Activated CD4-positive, alpha-beta T cell treated with anti-CD3 and anti-CD28 coated beads, Interleukin-2, amount 10 ng/mL, durations not matched to agents 7 days and 5 days (primary cell): ENCODE measurements around the gene MYT1. TPM values are rescaled to one million over a fixed set of nuclear protein-coding genes. Genes with fewer than 3 reads are reported as not detected.
A peak's percentile ranks its signal among the peaks of the same experiment; 100 is the strongest.

Experiments
- CTCF ChIA-PET: fragments of 350-600 bp; sonication (Branson Sonifier 250); formaldehyde crosslinking; loops from one replicate; lab custom pipeline; 2021; ENCODE audit warnings: antibody characterized with exemption; lab: Charles Lee
- POLR2A ChIA-PET: fragments of 350-600 bp; sonication (Branson Sonifier 250); formaldehyde crosslinking; loops from one replicate; lab custom pipeline; 2021; ENCODE audit warnings: antibody characterized with exemption; lab: Charles Lee
- DNase-seq: peaks from one replicate; pipeline ENCODE4 v3.0.0-alpha.2; 2020
- H3K27ac Mint-ChIP-seq: one replicate; pipeline ENCODE4 v1.8.0; 2021; ENCODE audit warnings: mild to moderate bottlenecking, moderate library complexity, mixed read lengths
- H3K27me3 Mint-ChIP-seq: one replicate; pipeline ENCODE4 v1.8.0; 2021; ENCODE audit warnings: mixed read lengths
- H3K36me3 Mint-ChIP-seq: one replicate; pipeline ENCODE4 v1.8.0; 2021; ENCODE audit warnings: low read depth, mixed read lengths
- H3K4me1 Mint-ChIP-seq: one replicate; pipeline ENCODE4 v1.8.0; 2021; ENCODE audit warnings: mixed read lengths
- H3K4me3 Mint-ChIP-seq: one replicate; pipeline ENCODE4 v1.8.0; 2021; ENCODE audit warnings: mild to moderate bottlenecking, moderate library complexity, mixed read lengths
- H3K9me3 Mint-ChIP-seq: one replicate; pipeline ENCODE4 v1.8.0; 2021; ENCODE audit warnings: mixed read lengths
- total RNA-seq, 2 experiments: library from RNA; stranded (reverse); gene quantifications; one replicate each; pipeline ENCODE4 v1.2.3, GENCODE V29; 2021

Gene MYT1
- total RNA-seq, 2 experiments from 2014 or later = not detected

GRCh38 chr20:64225171-64225595 is 60.9 kb downstream of the MYT1 start:
- peaks cover 15% of the 10 kb centered on the region for H3K4me1 Mint-ChIP-seq
- no peak overlapping the region for H3K4me3 Mint-ChIP-seq
- H3K36me3 Mint-ChIP-seq = no peaks in the 10 kb centered on the region
- H3K27ac Mint-ChIP-seq = no peak overlapping the region
- no peak for DNase-seq
- ChIA-PET CTCF (interaction anchor here (1.3 to 1.5 kb wide), 2 partner anchors 27 to 61 kb away, joined by 4 read pairs; no protein-coding TSS in a partner anchor), POLR2A (no interaction called here)
- no peaks in the 10 kb centered on the region for H3K27me3 Mint-ChIP-seq
- H3K9me3 Mint-ChIP-seq = no peaks in the 10 kb centered on the region

- CTCF ChIA-PET = interaction anchor here (1.1 to 1.5 kb wide), 2 partner anchors 11 to 26 kb away, joined by 3 to 4 read pairs; no protein-coding TSS in a partner anchor
- no peak overlapping the region for H3K4me3 Mint-ChIP-seq
- no peaks in the 10 kb centered on the region for H3K27me3 Mint-ChIP-seq
- POLR2A ChIA-PET = no interaction called here
- no peak overlapping the region for H3K27ac Mint-ChIP-seq
- H3K9me3 Mint-ChIP-seq = no peaks in the 10 kb centered on the region
- no peak for DNase-seq
- peaks cover 15% of the 10 kb centered on the region for H3K4me1 Mint-ChIP-seq
- H3K36me3 Mint-ChIP-seq = no peaks in the 10 kb centered on the region
These were observed 61.8 kb downstream of the MYT1 start for GRCh38 chr20:64225828-64226598.

DNA sequence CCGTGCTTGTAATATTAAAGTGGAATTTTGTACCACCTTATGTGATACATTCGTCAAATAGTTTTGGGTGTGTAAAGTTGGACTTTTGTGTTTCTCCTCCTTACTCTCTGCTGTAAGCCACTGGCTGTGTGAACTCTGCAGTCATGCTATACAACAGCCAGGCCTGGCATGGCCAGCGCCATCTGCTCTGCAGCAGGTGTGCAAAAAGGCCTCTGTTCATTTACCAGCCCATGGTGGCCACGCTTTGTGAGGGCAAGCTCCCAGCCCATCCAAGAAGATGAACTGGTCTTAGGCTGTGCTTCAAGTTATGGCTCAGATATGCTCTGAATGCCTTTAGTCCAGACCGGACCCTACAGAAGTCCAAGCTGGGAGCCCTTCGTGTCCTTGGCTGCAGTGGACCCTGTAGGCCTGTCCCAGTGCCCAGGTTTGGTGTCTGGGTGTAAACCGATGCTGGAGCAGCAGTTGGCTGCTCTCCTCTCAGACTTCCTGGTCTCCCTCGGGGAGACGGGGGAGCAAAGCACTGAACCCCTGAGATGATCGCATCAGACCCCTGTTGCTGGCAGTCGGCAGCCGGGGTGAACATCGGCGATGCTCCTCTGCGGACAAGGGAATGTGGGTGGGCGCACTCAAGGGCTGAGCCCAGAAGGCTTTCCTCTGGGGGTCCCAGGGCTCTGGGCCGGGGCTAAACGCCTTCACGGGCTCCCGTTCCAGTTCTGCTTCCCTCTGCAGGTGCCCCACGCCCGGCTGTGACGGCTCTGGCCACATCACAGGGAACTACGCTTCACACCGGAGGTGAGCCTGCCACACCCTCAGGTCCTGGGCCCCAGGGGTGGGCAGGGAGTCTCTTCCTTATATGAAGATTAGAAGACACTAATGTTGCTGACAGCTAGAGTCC is 62.7 kb downstream of the MYT1 start:
- H3K27ac Mint-ChIP-seq = peak overlapping the region; percentile 78
- CTCF ChIA-PET = interaction anchor here (1.1 kb wide), 1 partner anchor 10 kb away, joined by 3 read pairs; no protein-coding TSS in a partner anchor

DNA sequence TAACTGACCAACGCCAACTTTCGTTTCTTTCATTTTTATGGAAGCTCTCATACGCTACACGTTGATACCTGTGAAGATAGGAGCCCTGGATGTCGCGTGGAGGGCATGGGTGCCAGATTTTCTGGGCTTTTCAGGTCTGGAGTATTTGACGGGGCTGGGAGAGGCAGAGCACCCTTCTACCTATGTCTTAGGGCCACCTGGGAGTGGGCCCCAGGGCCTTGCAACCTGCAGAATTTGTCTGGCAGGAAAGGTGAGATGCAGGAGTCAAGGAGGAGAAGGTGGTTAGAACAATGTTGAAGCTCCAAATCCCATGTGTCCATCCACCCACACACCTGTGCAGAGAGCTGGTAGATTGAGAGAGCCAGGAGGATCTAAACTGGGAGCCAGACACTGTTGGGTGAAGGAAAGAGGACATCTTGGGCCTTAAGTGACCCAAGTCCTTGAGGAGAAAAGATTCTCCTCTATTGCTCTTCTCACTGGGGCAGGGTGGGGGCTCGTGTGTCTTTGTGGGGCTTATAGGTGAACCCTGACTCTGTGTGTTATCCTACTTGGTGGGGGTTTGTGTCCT is 63.9 kb downstream of the MYT1 start:
- no peaks in the 10 kb centered on the region for H3K27me3 Mint-ChIP-seq
- ChIA-PET CTCF (interaction anchor here (1.4 kb wide), 1 partner anchor 9 kb away, joined by 3 read pairs; no protein-coding TSS in a partner anchor), POLR2A (no interaction called here)
- H3K27ac Mint-ChIP-seq = peak overlapping the region; percentile 69
- peaks cover 15% of the 10 kb centered on the region for H3K4me1 Mint-ChIP-seq
- H3K4me3 Mint-ChIP-seq = no peak overlapping the region
- H3K9me3 Mint-ChIP-seq = no peaks in the 10 kb centered on the region
- no peaks in the 10 kb centered on the region for H3K36me3 Mint-ChIP-seq
- no peak for DNase-seq

More for the DNA sequence above, 62.7 kb downstream of the MYT1 start:
- DNase-seq = peak; percentile 30
- POLR2A ChIA-PET = no interaction called here
- peak overlapping the region; percentile 16 for H3K4me3 Mint-ChIP-seq
- no peaks in the 10 kb centered on the region for H3K27me3 Mint-ChIP-seq
- no peaks in the 10 kb centered on the region for H3K9me3 Mint-ChIP-seq
- H3K4me1 Mint-ChIP-seq = peaks cover 15% of the 10 kb centered on the region
- no peaks in the 10 kb centered on the region for H3K36me3 Mint-ChIP-seq

DNA sequence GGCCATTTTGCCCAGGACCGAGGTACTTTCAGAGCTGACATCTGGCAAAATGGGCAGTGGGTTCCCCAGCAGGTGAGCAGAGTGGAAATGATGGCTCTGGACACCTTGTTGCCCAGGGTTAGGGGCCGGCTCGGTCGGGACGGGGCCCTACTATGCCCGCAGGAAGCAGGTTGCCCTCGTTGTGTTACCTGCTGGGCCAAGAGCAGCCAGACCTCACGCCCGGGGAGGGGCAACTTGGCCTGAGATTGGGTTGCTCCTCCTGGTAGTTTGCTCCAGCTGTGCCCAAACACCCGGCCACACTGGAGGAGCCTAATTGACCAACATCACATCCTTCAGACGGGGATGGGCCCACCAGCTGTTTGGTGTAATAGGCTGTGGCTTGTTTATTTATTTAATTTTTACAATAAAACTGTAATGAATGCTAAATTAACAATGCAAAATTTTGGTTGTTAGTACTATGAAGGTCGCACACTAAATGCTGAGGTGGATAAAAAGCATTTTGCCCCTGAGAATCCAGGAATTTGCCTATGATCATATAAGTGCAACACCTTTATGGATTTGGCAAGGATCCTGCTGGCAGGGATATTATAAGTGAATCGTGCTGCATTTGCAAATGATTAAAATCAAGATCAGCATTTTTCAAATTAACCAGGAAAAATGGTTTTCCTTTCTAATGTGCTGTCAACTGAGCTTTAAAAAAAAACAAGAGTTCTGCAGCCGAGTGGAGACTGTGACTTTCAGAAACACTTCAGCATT is 64.7 kb downstream of the MYT1 start:
- Mint-ChIP-seq H3K27me3 (no peaks in the 10 kb centered on the region), H3K27ac (no peak overlapping the region), H3K4me1 (peaks cover 15% of the 10 kb centered on the region), H3K9me3 (no peaks in the 10 kb centered on the region), H3K4me3 (no peak overlapping the region), H3K36me3 (no peaks in the 10 kb centered on the region)
- POLR2A ChIA-PET = no interaction called here
- CTCF ChIA-PET = interaction anchor here (1.4 kb wide), 1 partner anchor 8 kb away, joined by 3 read pairs; no protein-coding TSS in a partner anchor
- no peak for DNase-seq

- Mint-ChIP-seq H3K4me3 (no peak overlapping the region), H3K4me1 (peaks cover 15% of the 10 kb centered on the region), H3K9me3 (no peaks in the 10 kb centered on the region), H3K36me3 (no peaks in the 10 kb centered on the region), H3K27ac (no peak overlapping the region), H3K27me3 (no peaks in the 10 kb centered on the region)
- ChIA-PET POLR2A (no interaction called here), CTCF (no interaction called here)
- no peak for DNase-seq
These were observed 65.3 kb downstream of the MYT1 start for GRCh38 chr20:64229507-64230061.

DNA sequence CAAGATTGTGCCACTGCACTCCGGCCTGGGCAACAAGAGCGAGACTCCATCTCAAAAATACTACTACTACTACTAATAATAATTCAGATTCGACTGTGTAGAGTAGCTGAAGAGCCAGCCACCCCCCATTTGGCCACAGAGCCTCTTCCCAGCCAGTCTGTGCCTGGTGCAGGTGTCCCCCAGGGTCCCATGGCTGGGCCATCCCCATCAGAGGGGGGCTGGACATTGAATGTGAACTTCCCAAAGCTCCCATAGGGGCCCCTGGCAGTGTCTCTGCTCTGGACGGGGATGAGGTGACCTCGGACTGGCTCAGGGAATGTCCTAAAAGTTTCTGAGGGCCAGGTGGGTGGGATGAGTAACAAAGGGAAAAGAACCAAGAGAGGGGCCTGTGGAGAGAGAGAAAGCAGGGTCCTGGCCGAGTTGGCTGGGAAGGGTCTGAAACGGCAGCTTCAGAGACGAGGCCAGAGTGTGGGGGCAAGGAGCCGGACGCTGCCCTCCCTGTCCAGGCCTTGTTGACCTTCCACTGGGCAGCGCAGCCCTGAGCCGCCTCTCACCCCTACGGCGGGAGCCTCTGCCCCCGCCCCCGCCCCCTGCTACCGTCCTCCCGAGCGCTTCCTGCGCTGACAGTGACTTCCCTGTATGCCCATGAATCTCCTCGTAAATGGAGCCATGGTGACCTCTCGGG is 66.4 kb downstream of the MYT1 start:
- no peaks in the 10 kb centered on the region for H3K36me3 Mint-ChIP-seq
- no peak overlapping the region for H3K27ac Mint-ChIP-seq
- POLR2A ChIA-PET = no interaction called here
- no peak overlapping the region for H3K4me3 Mint-ChIP-seq
- CTCF ChIA-PET = interaction anchor here (1.6 kb wide), 1 partner anchor 55 kb away, joined by 5 read pairs; no protein-coding TSS in a partner anchor
- no peaks in the 10 kb centered on the region for H3K9me3 Mint-ChIP-seq
- H3K27me3 Mint-ChIP-seq = no peaks in the 10 kb centered on the region
- DNase-seq = no peak
- peaks cover 13% of the 10 kb centered on the region for H3K4me1 Mint-ChIP-seq

- CTCF ChIA-PET = interaction anchor here (1.6 kb wide), 1 partner anchor 54 kb away, joined by 5 read pairs; no protein-coding TSS in a partner anchor
These were observed 67.6 kb downstream of the MYT1 start for GRCh38 chr20:64231621-64232550.

DNA sequence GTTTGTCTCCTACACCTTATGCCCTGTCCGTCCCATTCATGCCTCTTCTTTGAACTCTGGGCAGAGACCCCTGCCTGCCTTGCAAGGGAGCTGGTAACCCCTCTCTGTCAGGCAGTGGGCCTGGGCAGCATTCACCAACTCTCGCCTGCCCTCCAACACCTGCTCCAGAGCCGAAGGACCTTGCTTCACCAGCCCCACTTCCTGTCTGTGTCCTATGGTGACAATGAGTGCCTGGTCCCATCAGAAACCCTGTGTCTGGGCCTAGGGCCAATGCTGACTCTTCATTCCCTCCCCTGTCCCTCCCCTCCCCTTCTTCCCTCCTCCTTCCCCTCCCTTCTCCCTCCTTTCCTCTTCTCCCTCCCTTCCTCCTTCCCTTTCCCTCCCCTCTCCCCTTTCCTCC is 68.5 kb downstream of the MYT1 start:
- Mint-ChIP-seq H3K27ac (no peak overlapping the region), H3K4me1 (peaks cover 5% of the 10 kb centered on the region), H3K36me3 (no peaks in the 10 kb centered on the region), H3K4me3 (no peak overlapping the region), H3K27me3 (no peaks in the 10 kb centered on the region), H3K9me3 (no peaks in the 10 kb centered on the region)
- no peak for DNase-seq
- ChIA-PET CTCF (no interaction called here), POLR2A (no interaction called here)

More at GRCh38 chr20:64231621-64232550, 67.6 kb downstream of the MYT1 start:
- no peak for DNase-seq
- no peaks in the 10 kb centered on the region for H3K27me3 Mint-ChIP-seq
- H3K27ac Mint-ChIP-seq = no peak overlapping the region
- H3K36me3 Mint-ChIP-seq = no peaks in the 10 kb centered on the region
- H3K4me1 Mint-ChIP-seq = peaks cover 10% of the 10 kb centered on the region
- POLR2A ChIA-PET = interaction anchor here (0.5 kb wide), 1 partner anchor 18 kb away, joined by 7 read pairs; no protein-coding TSS in a partner anchor
- no peaks in the 10 kb centered on the region for H3K9me3 Mint-ChIP-seq
- no peak overlapping the region for H3K4me3 Mint-ChIP-seq

GRCh38 chr20:64233725-64234124 is 69.5 kb downstream of the MYT1 start:
- Mint-ChIP-seq H3K36me3 (no peaks in the 10 kb centered on the region), H3K27ac (no peak overlapping the region), H3K9me3 (no peaks in the 10 kb centered on the region), H3K4me3 (no peak overlapping the region), H3K4me1 (no peaks in the 10 kb centered on the region), H3K27me3 (no peaks in the 10 kb centered on the region)
- no peak for DNase-seq
- ChIA-PET CTCF (interaction anchor here (1.0 to 1.1 kb wide), 2 partner anchors 10 to 17 kb away, joined by 3 read pairs; no protein-coding TSS in a partner anchor), POLR2A (no interaction called here)
